Measurements from ENCODE around the gene KCNJ6. TPM values are rescaled to one million over a fixed set of nuclear protein-coding genes. Genes with fewer than 3 reads are reported as not detected.

Gene KCNJ6
- total and polyA plus RNA-seq, 4 donors: 0.01 TPM; not detected in 3

DNA sequence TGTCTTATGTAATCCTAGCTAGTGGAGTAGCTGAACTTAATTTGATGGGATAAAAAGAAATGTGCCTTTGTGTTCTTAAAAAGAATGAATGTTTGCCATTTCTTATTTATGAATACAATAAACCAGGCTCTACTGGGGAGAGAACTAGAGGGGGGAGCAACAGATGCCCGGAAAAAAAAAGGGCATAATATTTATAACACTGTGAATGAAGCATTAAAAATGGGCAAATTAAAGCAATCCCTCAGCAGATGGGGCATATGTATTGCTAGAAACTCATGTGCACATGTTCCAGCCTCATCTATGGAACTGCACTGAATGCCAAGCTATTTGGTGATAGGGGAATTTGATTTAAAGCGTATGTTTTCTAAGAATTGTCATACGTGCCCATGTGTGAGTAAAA, 42.3 kb upstream of the KCNJ6 start:
- Histone ChIP-seq H3K9ac (ENCODE audit: low read depth in 1 of 2, low read length in 2 of 2) (no peak overlapping the region), H3K27ac (ENCODE audit: low read depth in 1 of 2, low read length in 2 of 2) (no peak overlapping the region), H3K27me3 (ENCODE audit: control insufficient read depth in 4 of 4, insufficient read depth in 4 of 4, low read length in 3 of 4) (peaks cover 0 to 14% (median 4%) of the 10 kb centered on the region in 4 donors), H3K36me3 (ENCODE audit: control insufficient read depth in 4 of 4, insufficient read depth in 3 of 4, low read depth in 1 of 4, low read length in 3 of 4) (no peaks in the 10 kb centered on the region), H3K4me3 (ENCODE audit: low read depth in 1 of 3, low read length in 3 of 3) (no peak overlapping the region), H3K9me3 (ENCODE audit: control insufficient read depth in 4 of 4, low read length in 3 of 4) (no peaks in the 10 kb centered on the region), H3K4me1 (ENCODE audit: control insufficient read depth in 4 of 4, insufficient read depth in 4 of 4, low read length in 3 of 4) (no peaks in the 10 kb centered on the region)
- DNase-seq (ENCODE audit: low spot score): no peak
- WGBS: 66% methylated on average over 3 of the region's 3 CpGs
- TF ChIP-seq YY1 (IDR thresholded peaks at IDR 0.05) (no peak), EGR1 (IDR thresholded peaks at IDR 0.05; ENCODE audit: low read depth in 2 of 2) (no peak), GABPA (IDR thresholded peaks at IDR 0.05 in 1 of 2, conservative IDR thresholded peaks at IDR 0.05 in 1 of 2) (no peak), FOXA1 (IDR thresholded peaks at IDR 0.05) (no peak), HNF4G (IDR thresholded peaks at IDR 0.05) (no peak), HNF4A (conservative IDR thresholded peaks at IDR 0.05) (no peak), FOXA2 (IDR thresholded peaks at IDR 0.05) (no peak), RAD21 (IDR thresholded peaks at IDR 0.05) (no peak), JUND (IDR thresholded peaks at IDR 0.05) (no peak), RXRA (IDR thresholded peaks at IDR 0.05) (no peak), NR2F2 (IDR thresholded peaks at IDR 0.05) (no peak)
- TF ChIP-seq, protein P1, sequence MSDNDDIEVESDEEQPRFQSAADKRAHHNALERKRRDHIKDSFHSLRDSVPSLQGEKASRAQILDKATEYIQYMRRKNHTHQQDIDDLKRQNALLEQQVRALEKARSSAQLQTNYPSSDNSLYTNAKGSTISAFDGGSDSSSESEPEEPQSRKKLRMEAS (IDR thresholded peaks at IDR 0.05): no peak
- TF ChIP-seq, protein P2, sequence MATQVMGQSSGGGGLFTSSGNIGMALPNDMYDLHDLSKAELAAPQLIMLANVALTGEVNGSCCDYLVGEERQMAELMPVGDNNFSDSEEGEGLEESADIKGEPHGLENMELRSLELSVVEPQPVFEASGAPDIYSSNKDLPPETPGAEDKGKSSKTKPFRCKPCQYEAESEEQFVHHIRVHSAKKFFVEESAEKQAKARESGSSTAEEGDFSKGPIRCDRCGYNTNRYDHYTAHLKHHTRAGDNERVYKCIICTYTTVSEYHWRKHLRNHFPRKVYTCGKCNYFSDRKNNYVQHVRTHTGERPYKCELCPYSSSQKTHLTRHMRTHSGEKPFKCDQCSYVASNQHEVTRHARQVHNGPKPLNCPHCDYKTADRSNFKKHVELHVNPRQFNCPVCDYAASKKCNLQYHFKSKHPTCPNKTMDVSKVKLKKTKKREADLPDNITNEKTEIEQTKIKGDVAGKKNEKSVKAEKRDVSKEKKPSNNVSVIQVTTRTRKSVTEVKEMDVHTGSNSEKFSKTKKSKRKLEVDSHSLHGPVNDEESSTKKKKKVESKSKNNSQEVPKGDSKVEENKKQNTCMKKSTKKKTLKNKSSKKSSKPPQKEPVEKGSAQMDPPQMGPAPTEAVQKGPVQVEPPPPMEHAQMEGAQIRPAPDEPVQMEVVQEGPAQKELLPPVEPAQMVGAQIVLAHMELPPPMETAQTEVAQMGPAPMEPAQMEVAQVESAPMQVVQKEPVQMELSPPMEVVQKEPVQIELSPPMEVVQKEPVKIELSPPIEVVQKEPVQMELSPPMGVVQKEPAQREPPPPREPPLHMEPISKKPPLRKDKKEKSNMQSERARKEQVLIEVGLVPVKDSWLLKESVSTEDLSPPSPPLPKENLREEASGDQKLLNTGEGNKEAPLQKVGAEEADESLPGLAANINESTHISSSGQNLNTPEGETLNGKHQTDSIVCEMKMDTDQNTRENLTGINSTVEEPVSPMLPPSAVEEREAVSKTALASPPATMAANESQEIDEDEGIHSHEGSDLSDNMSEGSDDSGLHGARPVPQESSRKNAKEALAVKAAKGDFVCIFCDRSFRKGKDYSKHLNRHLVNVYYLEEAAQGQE (IDR thresholded peaks at IDR 0.05): no peak
- TF ChIP-seq, protein P3, sequence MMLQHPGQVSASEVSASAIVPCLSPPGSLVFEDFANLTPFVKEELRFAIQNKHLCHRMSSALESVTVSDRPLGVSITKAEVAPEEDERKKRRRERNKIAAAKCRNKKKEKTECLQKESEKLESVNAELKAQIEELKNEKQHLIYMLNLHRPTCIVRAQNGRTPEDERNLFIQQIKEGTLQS (IDR thresholded peaks at IDR 0.05): no peak
- TF ChIP-seq, protein P4, sequence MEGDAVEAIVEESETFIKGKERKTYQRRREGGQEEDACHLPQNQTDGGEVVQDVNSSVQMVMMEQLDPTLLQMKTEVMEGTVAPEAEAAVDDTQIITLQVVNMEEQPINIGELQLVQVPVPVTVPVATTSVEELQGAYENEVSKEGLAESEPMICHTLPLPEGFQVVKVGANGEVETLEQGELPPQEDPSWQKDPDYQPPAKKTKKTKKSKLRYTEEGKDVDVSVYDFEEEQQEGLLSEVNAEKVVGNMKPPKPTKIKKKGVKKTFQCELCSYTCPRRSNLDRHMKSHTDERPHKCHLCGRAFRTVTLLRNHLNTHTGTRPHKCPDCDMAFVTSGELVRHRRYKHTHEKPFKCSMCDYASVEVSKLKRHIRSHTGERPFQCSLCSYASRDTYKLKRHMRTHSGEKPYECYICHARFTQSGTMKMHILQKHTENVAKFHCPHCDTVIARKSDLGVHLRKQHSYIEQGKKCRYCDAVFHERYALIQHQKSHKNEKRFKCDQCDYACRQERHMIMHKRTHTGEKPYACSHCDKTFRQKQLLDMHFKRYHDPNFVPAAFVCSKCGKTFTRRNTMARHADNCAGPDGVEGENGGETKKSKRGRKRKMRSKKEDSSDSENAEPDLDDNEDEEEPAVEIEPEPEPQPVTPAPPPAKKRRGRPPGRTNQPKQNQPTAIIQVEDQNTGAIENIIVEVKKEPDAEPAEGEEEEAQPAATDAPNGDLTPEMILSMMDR (IDR thresholded peaks at IDR 0.05; ENCODE audit: low read depth, low read length, missing input control): no peak

GRCh38 chr21:37956772-37957171, 40.5 kb upstream of the KCNJ6 start:
- TF ChIP-seq JUND (IDR thresholded peaks at IDR 0.05) (no peak), GABPA (IDR thresholded peaks at IDR 0.05 in 1 of 2, conservative IDR thresholded peaks at IDR 0.05 in 1 of 2) (no peak), ZBTB33 (IDR thresholded peaks at IDR 0.05) (no peak), TAF1 (conservative IDR thresholded peaks at IDR 0.05) (no peak), FOXA2 (IDR thresholded peaks at IDR 0.05) (no peak)
- TF ChIP-seq, protein P1 (IDR thresholded peaks at IDR 0.05): no peak
- TF ChIP-seq, protein P2 (IDR thresholded peaks at IDR 0.05): no peak
- 68% methylated on average over 9 of the region's 9 CpGs for WGBS

More at GRCh38 chr21:37956772-37957171, 40.5 kb upstream of the KCNJ6 start:
- Histone ChIP-seq H3K9me3 (ENCODE audit: control insufficient read depth in 4 of 4, low read length in 3 of 4) (no peaks in the 10 kb centered on the region), H3K27me3 (ENCODE audit: control insufficient read depth in 4 of 4, insufficient read depth in 4 of 4, low read length in 3 of 4) (peaks cover 0 to 14% (median 4%) of the 10 kb centered on the region in 4 donors), H3K9ac (ENCODE audit: low read depth in 1 of 2, low read length in 2 of 2) (no peak overlapping the region), H3K36me3 (ENCODE audit: control insufficient read depth in 4 of 4, insufficient read depth in 3 of 4, low read depth in 1 of 4, low read length in 3 of 4) (no peaks in the 10 kb centered on the region), H3K4me1 (ENCODE audit: control insufficient read depth in 4 of 4, insufficient read depth in 4 of 4, low read length in 3 of 4) (no peaks in the 10 kb centered on the region), H3K27ac (ENCODE audit: low read depth in 1 of 2, low read length in 2 of 2) (no peak overlapping the region), H3K4me3 (ENCODE audit: low read depth in 1 of 3, low read length in 3 of 3) (no peak overlapping the region)
- no peak for DNase-seq (ENCODE audit: low spot score)

All from liver (tissue), 9 donors.